ENCODE results near the gene PCDHGA8.
A peak's percentile ranks its signal among the peaks of the same experiment; 100 is the strongest.
"Not testable (repeated sequence)": the region's sequence is repeated elsewhere in the genome, so short reads cannot be mapped to it uniquely, and the experiment has no call there.

The PCDHGA8 gene

DNA sequence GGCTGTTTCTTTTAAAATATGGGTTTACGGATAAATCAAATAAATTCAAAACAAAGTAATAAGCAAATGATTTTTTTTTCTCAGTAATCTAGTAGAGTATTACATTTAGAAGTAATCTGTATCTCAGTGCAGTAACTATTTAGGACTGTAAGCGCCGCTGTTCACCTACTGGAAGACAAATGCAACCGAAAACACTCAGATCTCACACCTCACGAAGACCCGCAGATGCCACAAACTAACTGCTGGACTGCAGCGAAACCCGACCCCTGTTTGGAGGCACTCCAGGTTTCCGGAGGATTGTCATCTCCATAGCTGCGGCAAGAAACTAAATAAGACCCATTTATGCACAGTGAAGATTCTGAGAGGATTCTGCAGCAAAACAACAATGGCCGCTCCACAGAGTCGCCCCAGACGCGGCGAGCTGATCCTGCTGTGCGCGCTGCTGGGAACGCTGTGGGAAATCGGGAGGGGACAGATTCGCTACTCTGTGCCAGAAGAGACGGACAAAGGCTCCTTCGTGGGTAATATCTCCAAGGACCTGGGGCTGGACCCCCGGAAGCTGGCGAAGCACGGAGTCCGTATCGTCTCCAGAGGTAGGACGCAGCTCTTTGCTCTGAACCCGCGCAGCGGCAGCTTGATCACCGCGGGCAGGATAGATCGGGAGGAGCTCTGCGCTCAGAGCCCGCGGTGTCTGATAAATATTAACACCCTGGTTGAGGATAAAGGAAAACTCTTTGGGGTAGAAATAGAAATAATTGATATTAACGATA lies at the start of gene PCDHGA8:
PCDHGA8 (plus strand) TSS at position 205 of the 770 bp plus-strand sequence; CDS start at position 386, 181 bp downstream.
- DNase-seq (ENCODE audit: low read depth) = no peak
- TF ChIP-seq, protein P1, sequence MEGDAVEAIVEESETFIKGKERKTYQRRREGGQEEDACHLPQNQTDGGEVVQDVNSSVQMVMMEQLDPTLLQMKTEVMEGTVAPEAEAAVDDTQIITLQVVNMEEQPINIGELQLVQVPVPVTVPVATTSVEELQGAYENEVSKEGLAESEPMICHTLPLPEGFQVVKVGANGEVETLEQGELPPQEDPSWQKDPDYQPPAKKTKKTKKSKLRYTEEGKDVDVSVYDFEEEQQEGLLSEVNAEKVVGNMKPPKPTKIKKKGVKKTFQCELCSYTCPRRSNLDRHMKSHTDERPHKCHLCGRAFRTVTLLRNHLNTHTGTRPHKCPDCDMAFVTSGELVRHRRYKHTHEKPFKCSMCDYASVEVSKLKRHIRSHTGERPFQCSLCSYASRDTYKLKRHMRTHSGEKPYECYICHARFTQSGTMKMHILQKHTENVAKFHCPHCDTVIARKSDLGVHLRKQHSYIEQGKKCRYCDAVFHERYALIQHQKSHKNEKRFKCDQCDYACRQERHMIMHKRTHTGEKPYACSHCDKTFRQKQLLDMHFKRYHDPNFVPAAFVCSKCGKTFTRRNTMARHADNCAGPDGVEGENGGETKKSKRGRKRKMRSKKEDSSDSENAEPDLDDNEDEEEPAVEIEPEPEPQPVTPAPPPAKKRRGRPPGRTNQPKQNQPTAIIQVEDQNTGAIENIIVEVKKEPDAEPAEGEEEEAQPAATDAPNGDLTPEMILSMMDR (IDR thresholded peaks at IDR 0.05; ENCODE audit: insufficient read depth, low read depth, low read length, missing control alignments) = no peak
- no peak within 1 kb of the TSS for H3K4me3 ChIP-seq (ENCODE audit: low read depth, low read length)

DNA sequence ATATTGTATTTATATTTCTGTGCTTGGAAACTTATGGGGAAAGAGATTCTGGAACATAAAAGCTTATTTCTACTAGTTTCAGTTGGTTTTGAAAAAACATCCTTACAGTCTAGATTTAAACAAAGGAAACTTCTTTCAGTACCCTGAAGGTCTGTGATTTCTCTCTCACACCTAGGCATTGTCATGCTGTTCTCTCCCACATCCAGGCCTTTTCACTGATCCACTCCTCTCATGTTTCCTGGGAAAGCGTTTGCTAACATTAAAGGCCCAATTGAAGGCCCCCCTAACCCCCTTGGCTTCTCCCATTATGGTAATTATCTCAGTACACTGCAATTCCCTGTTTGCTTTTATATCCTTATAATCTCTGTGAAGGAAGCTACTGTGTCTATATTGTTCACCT lies 49.7 kb upstream of the PCDHGA8 start:
- no peak for DNase-seq (ENCODE audit: low read depth)

DNA sequence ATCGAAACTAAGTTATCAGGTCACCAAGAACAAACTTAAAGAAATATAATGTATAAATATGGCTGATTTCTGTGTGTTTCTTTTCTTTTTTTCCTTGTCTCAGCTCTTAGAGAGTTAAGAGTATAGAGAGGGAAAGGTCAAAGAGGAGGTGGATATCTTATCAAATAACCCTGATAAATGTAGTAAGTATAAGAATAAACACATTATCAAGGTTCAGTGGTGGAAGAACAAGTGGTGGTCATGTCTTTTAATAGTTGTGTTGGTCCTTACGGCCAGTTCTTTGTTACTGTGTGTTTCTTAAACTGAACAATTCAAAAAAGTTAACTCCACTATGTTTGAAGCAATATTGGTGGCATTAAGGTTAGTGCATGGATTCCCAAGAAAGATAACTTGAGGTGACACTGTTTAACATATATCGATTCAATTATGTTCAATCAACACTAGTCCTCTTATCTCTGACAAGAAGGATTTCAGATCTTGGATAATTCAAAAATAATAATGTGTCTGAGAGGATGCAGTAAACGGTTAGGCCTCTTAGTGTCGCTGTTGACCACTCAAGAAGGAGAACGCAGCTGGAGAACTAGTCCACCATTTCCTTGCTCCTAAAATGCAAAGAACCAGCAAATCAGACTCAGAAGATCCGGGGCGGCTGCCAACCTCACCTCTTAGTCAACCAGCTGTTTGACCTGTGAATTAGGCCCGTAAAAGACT lies 49.0 kb upstream of the PCDHGA8 start, which contains the start of gene PCDHGA3:
PCDHGA3 (plus strand) TSS at position 588 of the 711 bp plus-strand sequence. CDS start 205 bp downstream, outside the sequence.
- peak; percentile 21 for DNase-seq (ENCODE audit: low read depth)
- no peak within 1 kb of the TSS for H3K4me3 ChIP-seq (ENCODE audit: low read depth, low read length)
- TF ChIP-seq, protein P1 (IDR thresholded peaks at IDR 0.05; ENCODE audit: insufficient read depth, low read depth, low read length, missing control alignments) = no peak

More for the DNA sequence above, 49.7 kb upstream of the PCDHGA8 start:
- no peak overlapping the region for H3K4me3 ChIP-seq (ENCODE audit: low read depth, low read length)
- TF ChIP-seq, protein P1 (IDR thresholded peaks at IDR 0.05; ENCODE audit: insufficient read depth, low read depth, low read length, missing control alignments) = no peak

DNA sequence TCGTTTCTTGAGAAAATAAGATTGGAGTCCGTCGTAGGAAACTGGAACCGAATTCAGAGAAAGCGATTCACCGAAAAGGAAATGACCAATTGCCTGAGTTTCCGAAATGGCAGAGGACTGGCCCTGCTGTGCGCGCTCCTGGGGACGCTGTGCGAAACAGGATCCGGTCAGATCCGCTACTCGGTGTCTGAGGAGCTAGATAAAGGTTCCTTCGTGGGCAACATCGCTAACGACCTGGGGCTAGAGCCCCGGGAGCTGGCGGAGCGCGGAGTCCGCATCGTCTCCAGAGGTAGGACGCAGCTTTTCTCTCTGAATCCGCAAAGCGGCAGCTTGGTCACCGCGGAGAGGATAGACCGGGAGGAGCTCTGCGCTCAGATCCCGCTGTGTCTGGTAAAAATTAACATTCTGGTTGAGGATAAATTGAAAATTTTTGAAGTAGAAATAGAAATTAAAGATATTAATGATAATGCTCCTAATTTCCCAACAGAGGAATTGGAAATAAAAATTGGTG lies 48.4 kb upstream of the PCDHGA8 start:
- DNase-seq (ENCODE audit: low read depth) = no peak
- H3K4me3 ChIP-seq (ENCODE audit: low read depth, low read length) = no peak overlapping the region
- TF ChIP-seq, protein P1 (IDR thresholded peaks at IDR 0.05; ENCODE audit: insufficient read depth, low read depth, low read length, missing control alignments) = no peak

DNA sequence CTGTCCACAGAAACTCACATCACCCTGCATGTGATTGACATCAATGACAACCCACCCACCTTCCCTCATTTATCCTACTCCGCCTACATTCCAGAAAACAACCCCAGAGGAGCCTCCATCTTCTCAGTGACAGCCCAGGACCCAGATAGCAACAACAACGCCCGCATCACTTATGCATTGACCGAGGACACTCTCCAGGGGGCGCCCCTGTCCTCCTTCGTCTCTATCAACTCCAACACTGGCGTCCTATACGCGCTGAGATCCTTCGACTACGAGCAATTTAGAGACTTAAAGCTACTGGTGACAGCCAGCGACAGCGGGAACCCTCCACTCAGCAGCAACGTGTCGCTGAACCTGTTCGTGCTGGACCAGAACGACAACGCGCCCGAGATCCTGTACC lies 47.1 kb upstream of the PCDHGA8 start:
- DNase-seq (ENCODE audit: low read depth) = no peak
- TF ChIP-seq, protein P1 (IDR thresholded peaks at IDR 0.05; ENCODE audit: insufficient read depth, low read depth, low read length, missing control alignments) = no peak
- no peak overlapping the region for H3K4me3 ChIP-seq (ENCODE audit: low read depth, low read length)

DNA sequence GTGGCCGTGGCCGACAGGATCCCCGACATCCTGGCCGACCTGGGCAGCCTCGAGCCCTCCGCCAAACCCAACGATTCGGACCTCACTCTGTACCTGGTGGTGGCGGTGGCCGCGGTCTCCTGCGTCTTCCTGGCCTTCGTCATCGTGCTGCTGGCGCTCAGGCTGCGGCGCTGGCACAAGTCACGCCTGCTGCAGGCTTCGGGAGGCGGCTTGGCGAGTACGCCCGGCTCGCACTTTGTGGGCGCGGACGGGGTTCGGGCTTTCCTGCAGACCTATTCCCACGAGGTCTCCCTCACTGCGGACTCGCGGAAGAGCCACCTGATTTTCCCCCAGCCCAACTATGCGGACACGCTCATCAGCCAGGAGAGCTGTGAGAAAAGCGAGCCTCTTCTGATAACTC lies 46.4 kb upstream of the PCDHGA8 start:
- not testable (repeated sequence) for H3K4me3 ChIP-seq (ENCODE audit: low read depth, low read length)

DNA sequence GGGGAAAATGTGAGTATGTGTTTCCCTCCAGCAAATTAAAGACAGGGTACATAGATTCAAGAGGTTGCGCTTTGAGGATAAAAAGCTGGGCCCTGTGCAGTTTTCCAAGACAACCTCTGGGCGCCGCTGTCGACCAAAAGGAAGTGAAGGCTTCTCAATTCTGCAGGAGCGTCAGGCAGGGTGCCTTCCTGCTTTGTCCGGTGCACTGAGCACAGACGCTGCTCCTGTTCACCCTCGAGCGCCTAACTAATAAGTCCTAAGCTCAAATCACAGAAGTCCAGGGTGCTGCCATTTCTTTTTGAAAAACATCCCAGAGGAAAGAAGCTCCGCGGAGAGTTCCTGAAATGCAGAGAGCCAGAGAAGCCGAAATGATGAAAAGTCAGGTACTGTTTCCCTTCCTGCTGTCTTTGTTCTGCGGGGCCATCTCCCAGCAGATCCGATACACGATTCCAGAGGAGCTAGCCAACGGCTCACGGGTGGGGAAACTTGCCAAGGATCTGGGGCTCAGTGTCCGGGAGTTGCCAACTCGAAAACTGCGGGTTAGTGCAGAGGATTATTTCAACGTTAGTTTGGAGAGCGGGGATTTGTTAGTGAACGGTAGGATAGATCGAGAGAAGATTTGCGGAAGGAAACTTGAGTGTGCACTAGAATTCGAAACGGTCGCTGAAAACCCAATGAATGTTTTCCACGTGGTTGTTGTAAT lies 42.4 kb upstream of the PCDHGA8 start, which contains the start of gene PCDHGB1:
PCDHGB1 (plus strand) TSS at position 183 of the 703 bp plus-strand sequence; CDS start at position 345, 162 bp downstream.
- DNase-seq (ENCODE audit: low read depth) = peak; percentile 73
- H3K4me3 ChIP-seq (ENCODE audit: low read depth, low read length) = peak within 1 kb of the TSS; percentile 21
- TF ChIP-seq, protein P1 (IDR thresholded peaks at IDR 0.05; ENCODE audit: insufficient read depth, low read depth, low read length, missing control alignments) = peak; percentile 55

More for the DNA sequence above, 46.4 kb upstream of the PCDHGA8 start:
- DNase-seq (ENCODE audit: low read depth) = not testable (repeated sequence)

All from GM12865 (cell line).